Lower lobe of right lung (tissue), 2 donors: Measurements from ENCODE around the gene TNFRSF6B. TPM values are rescaled to one million over a fixed set of nuclear protein-coding genes. Genes with fewer than 3 reads are reported as not detected.

Source experiments
- ATAC-seq, 2 donors: fragments of 200-7000 bp; cut with Tn5 transposase; one replicate each; pipeline ENCODE4 v1.9.1; 2020 to 2022; ENCODE audit warnings: mild to moderate bottlenecking in 2 of 2, moderate library complexity in 2 of 2
- DNase-seq: peaks from one replicate; pipeline ENCODE4 v3.0.0-alpha.2; 2020
- H3K27ac ChIP-seq: fragments of 200-600 bp; one replicate; pipeline ENCODE4 v1.8.0; 2022
- H3K27me3 ChIP-seq: fragments of 200-600 bp; one replicate; pipeline ENCODE4 v1.8.0; 2022; ENCODE audit warnings: low read depth
- H3K36me3 ChIP-seq: fragments of 200-600 bp; one replicate; pipeline ENCODE4 v1.8.0; 2022; ENCODE audit warnings: mild to moderate bottlenecking
- H3K4me1 ChIP-seq: fragments of 200-600 bp; one replicate; pipeline ENCODE4 v1.8.0; 2022
- H3K4me3 ChIP-seq: fragments of 200-600 bp; one replicate; pipeline ENCODE4 v1.8.0; 2022; ENCODE audit warnings: mild to moderate bottlenecking
- H3K9me3 ChIP-seq: fragments of 200-600 bp; one replicate; pipeline ENCODE4 v1.8.0; 2022
- CTCF ChIP-seq: fragments of 200-600 bp; IDR thresholded peaks from one replicate; pipeline ENCODE4 v1.8.0; 2022; ENCODE audit warnings: antibody characterized with exemption, mild to moderate bottlenecking
- intact Hi-C: fragments of 100-400 bp; cut with DNase I; formaldehyde crosslinking; loops from one replicate; pipeline ENCODE4 v1.11.0; 2022
- total RNA-seq: library from RNA; stranded (reverse); fragmentation: NEBNext Ultra II Directional; extraction: Animal tissue kit (Norgen Biotek cat#: 25700); gene quantifications from one replicate; pipeline ENCODE4 v1.2.1, GENCODE V29; 2021
- donor health status: DM: no; HTN: yes; CAD: no; lungs with severe emphysema.

The TNFRSF6B gene
- total RNA-seq, 1 donor from 2014 or later: 5.3 TPM

- Histone ChIP-seq H3K27ac (no peak overlapping the region), H3K36me3 (peaks cover 45% of the 10 kb centered on the region), H3K27me3 (no peaks in the 10 kb centered on the region), H3K4me1 (peaks cover 41% of the 10 kb centered on the region), H3K4me3 (no peak overlapping the region), H3K9me3 (no peaks in the 10 kb centered on the region)
- DNase-seq (no peak), ATAC-seq (no peak)
- intact Hi-C loops: no loop called here
- TF ChIP-seq CTCF: no peak
Observed at GRCh38 chr20:63702036-63702665, 5.7 kb downstream of the TNFRSF6B start.

DNA sequence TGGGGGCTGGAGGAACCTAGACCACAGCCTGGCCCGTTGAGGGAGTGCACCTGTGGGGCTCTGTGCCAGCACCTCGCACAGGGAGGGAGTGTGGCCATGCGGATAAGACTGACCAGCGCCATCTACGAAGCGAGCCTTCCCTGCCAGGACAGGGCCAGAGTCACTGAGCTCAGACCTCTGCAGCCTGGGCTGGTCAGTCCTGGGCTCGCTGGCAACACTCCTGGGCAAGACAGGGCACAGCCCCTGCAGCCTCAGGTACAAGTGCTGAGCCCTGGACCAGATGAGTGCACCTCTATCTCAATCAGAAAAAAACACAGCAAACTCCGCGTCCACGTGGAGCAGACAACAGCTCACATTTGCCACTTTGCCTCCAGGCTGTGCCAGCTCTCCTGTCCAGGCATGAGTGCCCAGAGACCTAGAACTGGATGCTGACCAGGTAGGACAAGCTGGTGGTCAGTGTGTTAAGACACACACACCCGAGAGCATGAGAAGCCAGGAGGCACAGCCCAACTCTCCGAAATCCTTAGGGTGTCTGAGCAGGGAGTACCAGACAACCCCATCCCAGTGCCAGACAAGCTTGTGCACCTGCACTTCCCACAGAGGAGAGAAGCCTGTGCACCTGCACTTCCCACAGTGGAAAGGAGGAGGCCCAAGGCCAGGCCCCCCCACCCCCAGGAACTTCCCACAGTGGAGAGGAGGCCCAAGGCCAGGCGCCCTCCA, 6.5 kb downstream of the TNFRSF6B start:
- TF ChIP-seq CTCF: no peak
- Histone ChIP-seq H3K9me3 (no peaks in the 10 kb centered on the region), H3K4me1 (peaks cover 35% of the 10 kb centered on the region), H3K4me3 (no peak overlapping the region), H3K27me3 (no peaks in the 10 kb centered on the region), H3K36me3 (peaks cover 45% of the 10 kb centered on the region), H3K27ac (no peak overlapping the region)
- no peak for ATAC-seq
- no peak for DNase-seq
- intact Hi-C loops: no loop called here

- no peak overlapping the region for H3K4me3 ChIP-seq
- DNase-seq (no peak), ATAC-seq (no peak)
- H3K4me1 ChIP-seq: peaks cover 32% of the 10 kb centered on the region
- peaks cover 41% of the 10 kb centered on the region for H3K36me3 ChIP-seq
- intact Hi-C loops: no loop called here
- TF ChIP-seq CTCF: no peak
- H3K9me3 ChIP-seq: no peaks in the 10 kb centered on the region
- no peak overlapping the region for H3K27ac ChIP-seq
- no peaks in the 10 kb centered on the region for H3K27me3 ChIP-seq
Observed at GRCh38 chr20:63703471-63703975, 7.1 kb downstream of the TNFRSF6B start.

- Histone ChIP-seq H3K27ac (no peak overlapping the region), H3K4me3 (no peak overlapping the region), H3K4me1 (peaks cover 32% of the 10 kb centered on the region), H3K27me3 (no peaks in the 10 kb centered on the region), H3K36me3 (peaks cover 43% of the 10 kb centered on the region), H3K9me3 (no peaks in the 10 kb centered on the region)
- intact Hi-C loops: no loop called here
- ATAC-seq: no peak
- no peak for DNase-seq
- TF ChIP-seq CTCF: no peak
Observed at GRCh38 chr20:63703976-63704748, 7.7 kb downstream of the TNFRSF6B start.

GRCh38 chr20:63704749-63705117, 8.3 kb downstream of the TNFRSF6B start:
- peaks cover 45% of the 10 kb centered on the region for H3K36me3 ChIP-seq
- no peak for ATAC-seq
- H3K27ac ChIP-seq: no peak overlapping the region
- intact Hi-C loops: no loop called here
- H3K4me3 ChIP-seq: no peak overlapping the region
- TF ChIP-seq CTCF: no peak
- H3K4me1 ChIP-seq: peaks cover 32% of the 10 kb centered on the region
- DNase-seq: no peak
- no peaks in the 10 kb centered on the region for H3K27me3 ChIP-seq
- no peaks in the 10 kb centered on the region for H3K9me3 ChIP-seq
